CD14-positive monocyte (primary cell): Measurements from ENCODE around the gene TTC39A. TPM values are rescaled to one million over a fixed set of nuclear protein-coding genes. Genes with fewer than 3 reads are reported as not detected.

Experiments used
- DNase-seq, 3 donors: peaks; one replicate each; pipeline ENCODE4 v3.0.0-alpha.2; 2011 to 2022
- H2AFZ ChIP-seq: 2 replicates; pipeline ENCODE4 v1.6.0; 2012; ENCODE audit warnings: mild to moderate bottlenecking, low read depth, low read length, inconsistent platforms; ENCODE audit not compliant: insufficient read depth, poor library complexity, severe bottlenecking
- H3K27ac ChIP-seq, 2 donors: 1 replicate in 1 of 2; 2 replicates in 1 of 2; pipeline ENCODE4 v1.5.1; 2012 to 2013; ENCODE audit warnings: low read length in 2 of 2, control low read depth in 1 of 2, inconsistent platforms in 1 of 2, low read depth in 1 of 2, mild to moderate bottlenecking in 1 of 2
- H3K27me3 ChIP-seq, 2 donors: one replicate each; pipeline versions ENCODE4 v1.6.0 to v1.6.1; 2011 to 2013; ENCODE audit warnings: low read length in 2 of 2; ENCODE audit not compliant: control insufficient read depth in 2 of 2, insufficient read depth in 2 of 2
- H3K36me3 ChIP-seq, 2 donors: replicated peaks in 1 of 2; 1 replicate in 1 of 2; 2 replicates in 1 of 2; pipeline versions ENCODE4 v1.5.1 to v1.6.1; 2012 to 2013; ENCODE audit warnings: low read length in 2 of 2, control low read depth in 1 of 2, inconsistent platforms in 1 of 2, mild to moderate bottlenecking in 1 of 2; ENCODE audit not compliant: insufficient read depth in 2 of 2, control insufficient read depth in 1 of 2
- H3K4me1 ChIP-seq, 2 donors: 1 replicate in 1 of 2; 2 replicates in 1 of 2; pipeline versions ENCODE4 v1.5.1 to v1.6.1; 2012 to 2013; ENCODE audit warnings: low read length in 2 of 2, control low read depth in 1 of 2, inconsistent platforms in 1 of 2, mild to moderate bottlenecking in 1 of 2, moderate library complexity in 1 of 2; ENCODE audit not compliant: insufficient read depth in 2 of 2, control insufficient read depth in 1 of 2
- H3K4me2 ChIP-seq: replicated peaks from 2 replicates; pipeline ENCODE3; 2012; ENCODE audit warnings: low read length, moderate library complexity, mild to moderate bottlenecking; ENCODE audit not compliant: poor library complexity, severe bottlenecking; ENCODE audit errors: extremely low read depth
- H3K4me3 ChIP-seq, 3 experiments: fragments of 200-600 bp in 1 of 3; sonication (generic) in 1 of 3; replicated peaks in 1 of 3; 1 replicate in 2 of 3; 2 replicates in 1 of 3; pipeline ENCODE4 v1.5.1; 2011 to 2013; ENCODE audit warnings: low read length in 3 of 3, mild to moderate bottlenecking in 3 of 3, control low read depth in 2 of 3, low read depth in 2 of 3, inconsistent platforms in 1 of 3, moderate library complexity in 1 of 3
- H3K79me2 ChIP-seq: 2 replicates; pipeline ENCODE4 v1.6.0; 2012; ENCODE audit warnings: mild to moderate bottlenecking, control low read depth, inconsistent platforms, low read length, moderate library complexity; ENCODE audit not compliant: insufficient read depth
- H3K9ac ChIP-seq: 2 replicates; pipeline ENCODE4 v1.6.0; 2017; ENCODE audit warnings: low read length, mild to moderate bottlenecking; ENCODE audit not compliant: insufficient read depth, poor library complexity, severe bottlenecking
- H3K9me3 ChIP-seq, 2 donors: replicated peaks in 1 of 2; 1 replicate in 1 of 2; 2 replicates in 1 of 2; pipeline versions ENCODE4 v1.5.1 to v1.6.1; 2012 to 2013; ENCODE audit warnings: low read length in 2 of 2, control low read depth in 1 of 2; ENCODE audit not compliant: control insufficient read depth in 1 of 2, insufficient read depth in 1 of 2
- H4K20me1 ChIP-seq: 2 replicates; pipeline ENCODE4 v1.6.0; 2012; ENCODE audit warnings: mild to moderate bottlenecking, low read length, control low read depth, moderate library complexity; ENCODE audit not compliant: insufficient read depth
- H3K27ac Mint-ChIP-seq, 7 donors: one replicate each; pipeline ENCODE4 v1.8.0; 2020; ENCODE audit warnings: mild to moderate bottlenecking in 7 of 7, mixed read lengths in 7 of 7, moderate library complexity in 6 of 7, inconsistent platforms in 2 of 7
- H3K27me3 Mint-ChIP-seq, 3 donors: one replicate each; pipeline ENCODE4 v1.8.0; 2021 to 2022; ENCODE audit warnings: low read depth in 3 of 3, mild to moderate bottlenecking in 3 of 3, mixed read lengths in 3 of 3, moderate library complexity in 3 of 3, inconsistent platforms in 1 of 3
- H3K36me3 Mint-ChIP-seq, 2 donors: one replicate each; pipeline ENCODE4 v1.8.0; 2020; ENCODE audit warnings: mixed read lengths in 2 of 2, inconsistent platforms in 1 of 2, mild to moderate bottlenecking in 1 of 2
- H3K4me1 Mint-ChIP-seq: one replicate; pipeline ENCODE4 v1.8.0; 2020; ENCODE audit warnings: mild to moderate bottlenecking, mixed read lengths
- H3K4me3 Mint-ChIP-seq, 2 donors: one replicate each; pipeline ENCODE4 v1.8.0; 2020; ENCODE audit warnings: mild to moderate bottlenecking in 2 of 2, mixed read lengths in 2 of 2, moderate library complexity in 1 of 2
- H3K9me3 Mint-ChIP-seq, 7 donors: one replicate each; pipeline ENCODE4 v1.8.0; 2020 to 2022; ENCODE audit warnings: mixed read lengths in 7 of 7, mild to moderate bottlenecking in 6 of 7, moderate library complexity in 6 of 7, inconsistent platforms in 2 of 7
- CTCF ChIP-seq: fragments of 200-600 bp; IDR thresholded peaks from one replicate; pipeline ENCODE4 v1.8.0; 2022; ENCODE audit warnings: antibody characterized with exemption, mild to moderate bottlenecking
- WGBS: methylation state at CpG from one replicate; pipeline ENCODE4 v1.1.5; 2013; ENCODE audit warnings: missing lambda C conversion rate; ENCODE audit not compliant: insufficient coverage; 5-methylcytosine and 5-hydroxymethylcytosine counted together
- intact Hi-C, 2 donors: fragments of 100-400 bp; cut with micrococcal nuclease; formaldehyde crosslinking; loops; one replicate each; pipeline versions ENCODE4 v1.15.0 to v1.15.1; 2023
- polyA plus RNA-seq, 3 donors: library from polyadenylated mRNA; depleted of rRNA in 1 of 3; unstranded in 2 of 3; stranded (reverse) in 1 of 3; fragments of 300-500 nt in 2 of 3; fragments of >200 nt in 1 of 3; fragmentation: Illumina TruSeq in 2 of 3; gene quantifications; 1 replicate in 2 of 3; 2 replicates in 1 of 3; pipeline ENCODE4 v1.2.3, GENCODE V29; 2012 to 2021

The TTC39A gene
- polyA plus RNA-seq, 3 donors: 0.16 TPM; not detected in 2

GRCh38 chr1:51349862-51350261 lies 19.5 kb upstream of the TTC39A start:
- no peaks in the 10 kb centered on the region for H3K4me1 Mint-ChIP-seq
- no peak overlapping the region for H3K4me3 Mint-ChIP-seq
- H3K27ac Mint-ChIP-seq: no peak overlapping the region
- intact Hi-C loops: no loop called here
- TF ChIP-seq CTCF: no peak
- Histone ChIP-seq H3K27me3 (peaks cover 15 to 22% of the 10 kb centered on the region in 2 donors), H3K4me2 (no peak overlapping the region), H3K27ac (no peak overlapping the region), H2AFZ (no peak overlapping the region), H3K9ac (no peak overlapping the region), H3K79me2 (no peaks in the 10 kb centered on the region), H3K9me3 (no peaks in the 10 kb centered on the region), H3K4me3 (no peak overlapping the region), H4K20me1 (no peaks in the 10 kb centered on the region), H3K4me1 (no peaks in the 10 kb centered on the region), H3K36me3 (peaks cover 12 to 23% of the 10 kb centered on the region in 2 donors)
- H3K36me3 Mint-ChIP-seq: peaks cover 12% of the 10 kb centered on the region in 2 donors
- peaks cover 21 to 26% (median 24%) of the 10 kb centered on the region in 3 donors for H3K27me3 Mint-ChIP-seq
- peaks cover 0 to 4% (median 0%) of the 10 kb centered on the region in 7 donors for H3K9me3 Mint-ChIP-seq
- no peak for DNase-seq
- WGBS: no CpG with 5 or more reads among the region's 3 CpGs

GRCh38 chr1:51348147-51348527 lies 17.8 kb upstream of the TTC39A start:
- intact Hi-C loops: no loop called here
- Histone ChIP-seq H3K9ac (no peak overlapping the region), H3K36me3 (peaks cover 3 to 9% of the 10 kb centered on the region in 2 donors), H3K4me1 (no peaks in the 10 kb centered on the region), H3K79me2 (no peaks in the 10 kb centered on the region), H3K4me3 (no peak overlapping the region), H4K20me1 (no peaks in the 10 kb centered on the region), H3K9me3 (no peaks in the 10 kb centered on the region), H3K27ac (no peak overlapping the region), H3K27me3 (peaks cover 30 to 39% of the 10 kb centered on the region in 2 donors), H3K4me2 (no peak overlapping the region), H2AFZ (no peak overlapping the region)
- no peaks in the 10 kb centered on the region for H3K4me1 Mint-ChIP-seq
- H3K9me3 Mint-ChIP-seq: peaks cover 0 to 4% (median 0%) of the 10 kb centered on the region in 7 donors
- H3K36me3 Mint-ChIP-seq: peaks cover 1 to 8% of the 10 kb centered on the region in 2 donors
- no peak overlapping the region for H3K27ac Mint-ChIP-seq
- H3K4me3 Mint-ChIP-seq: no peak overlapping the region
- H3K27me3 Mint-ChIP-seq: peaks cover 33 to 43% (median 36%) of the 10 kb centered on the region in 3 donors
- TF ChIP-seq CTCF: no peak
- DNase-seq: no peak
